Caki2 (cell line): ENCODE measurements around the gene GGNBP2. TPM values are rescaled to one million over a fixed set of nuclear protein-coding genes. Genes with fewer than 3 reads are reported as not detected.
A peak's percentile ranks its signal among the peaks of the same experiment; 100 is the strongest.
"Not testable (repeated sequence)": the region's sequence is repeated elsewhere in the genome, so short reads cannot be mapped to it uniquely, and the experiment has no call there.

Source experiments
- DNase-seq: peaks from one replicate; pipeline ENCODE4 v3.0.0-alpha.2; 2015; ENCODE audit warnings: low read depth
- in situ Hi-C: cut with HindIII; loops from 2 replicates; pipeline ENCODE4 v1.10.0; 2016; ENCODE audit warnings: low sequenced_read_pairs, low pct_unique_long_range_greater_than_20kb, mixed read lengths
- total RNA-seq: library from RNA; depleted of rRNA; stranded (reverse); fragments of >200 nt; shearing (Covaris generic); gene quantifications from 2 replicates; pipeline ENCODE4 v1.2.3, GENCODE V29; 2014; ENCODE audit warnings: low replicate concordance

Gene GGNBP2
- total RNA-seq, 1 experiment from 2014 or later, result 40.0 TPM

DNA sequence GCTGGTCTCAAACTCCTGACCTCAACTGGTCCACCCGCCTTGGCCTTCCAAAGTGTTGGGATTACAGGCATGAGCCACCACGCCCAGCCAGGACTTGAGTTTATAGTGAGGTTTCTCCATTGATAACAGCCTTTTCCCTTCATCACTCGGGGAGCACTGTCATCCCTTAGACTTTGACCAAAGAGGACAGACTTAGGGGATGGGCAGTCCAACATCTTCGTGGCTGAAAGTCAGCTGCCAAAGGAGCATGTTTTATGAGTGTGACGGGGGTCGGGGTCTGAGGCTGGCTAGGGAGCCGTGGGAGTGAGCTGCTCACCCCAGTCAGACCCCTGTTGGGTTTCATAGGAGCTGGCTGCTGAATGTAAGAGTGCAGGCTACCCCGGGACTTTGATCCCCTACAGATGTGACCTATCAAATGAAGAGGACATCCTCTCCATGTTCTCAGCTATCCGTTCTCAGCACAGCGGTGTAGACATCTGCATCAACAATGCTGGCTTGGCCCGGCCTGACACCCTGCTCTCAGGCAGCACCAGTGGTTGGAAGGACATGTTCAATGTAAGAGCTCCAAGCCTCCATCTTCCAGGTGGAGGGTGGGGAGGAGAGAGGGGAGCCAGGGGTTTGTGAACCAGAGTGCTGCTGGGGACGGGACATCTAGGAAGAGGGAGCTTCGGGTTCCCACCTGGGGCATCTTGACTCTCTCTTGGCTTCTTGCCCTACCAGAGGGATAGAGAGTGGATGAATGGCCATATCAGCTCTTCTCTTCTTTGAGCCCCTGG lies 50.1 kb downstream of the GGNBP2 start:
- in situ Hi-C loops, result no loop called here
- DNase-seq, result no peak

- in situ Hi-C loops, result no loop called here
- no peak for DNase-seq
Observed at GRCh38 chr17:36597226-36597625, 52.5 kb downstream of the GGNBP2 start.

DNA sequence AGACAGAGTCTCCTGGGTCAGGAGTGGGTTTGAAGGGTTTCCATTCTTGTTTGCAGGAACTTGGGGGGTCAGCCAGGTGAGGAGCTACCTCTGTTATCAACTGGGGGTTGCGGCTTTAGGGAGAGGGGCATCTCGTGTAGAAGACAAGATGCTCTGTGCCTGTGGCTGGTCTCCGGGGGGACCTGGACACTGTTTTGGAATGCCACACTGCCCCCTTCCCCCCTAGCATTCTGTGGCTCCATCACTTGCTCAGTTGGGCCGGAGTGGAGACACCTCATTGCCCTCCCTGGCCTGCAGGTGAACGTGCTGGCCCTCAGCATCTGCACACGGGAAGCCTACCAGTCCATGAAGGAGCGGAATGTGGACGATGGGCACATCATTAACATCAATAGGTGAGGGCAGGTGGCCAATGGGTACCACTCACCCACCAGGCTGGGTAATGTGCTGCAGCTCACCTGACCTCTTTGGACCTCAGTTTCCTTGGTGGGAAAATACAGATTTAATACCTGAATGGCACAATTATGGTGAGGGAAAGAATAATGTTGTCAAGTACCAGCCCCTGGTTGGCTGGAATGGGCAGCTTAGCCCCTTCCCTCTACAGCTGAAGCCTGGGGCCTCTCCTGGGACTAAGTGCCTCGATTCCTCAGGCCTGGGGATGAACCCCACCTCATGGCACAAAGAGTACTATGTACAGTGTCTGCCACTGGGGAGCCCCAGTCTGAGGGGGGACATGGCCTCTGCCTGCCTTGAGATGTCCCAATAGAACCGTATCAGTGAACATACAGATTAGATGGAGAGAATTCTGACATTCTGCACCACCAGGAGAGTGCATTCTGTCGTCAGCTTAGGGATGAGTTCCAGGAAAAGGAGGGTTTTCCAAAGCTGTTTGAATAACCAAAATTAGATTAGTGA lies 53.4 kb downstream of the GGNBP2 start:
- no peak for DNase-seq
- in situ Hi-C loops, result no loop called here

- in situ Hi-C loops, result no loop called here
- DNase-seq, result no peak
Observed at GRCh38 chr17:36598951-36599401, 54.3 kb downstream of the GGNBP2 start.

- in situ Hi-C loops, result no loop called here
- DNase-seq, result no peak
Observed at GRCh38 chr17:36599546-36600250, 55.0 kb downstream of the GGNBP2 start.

DNA sequence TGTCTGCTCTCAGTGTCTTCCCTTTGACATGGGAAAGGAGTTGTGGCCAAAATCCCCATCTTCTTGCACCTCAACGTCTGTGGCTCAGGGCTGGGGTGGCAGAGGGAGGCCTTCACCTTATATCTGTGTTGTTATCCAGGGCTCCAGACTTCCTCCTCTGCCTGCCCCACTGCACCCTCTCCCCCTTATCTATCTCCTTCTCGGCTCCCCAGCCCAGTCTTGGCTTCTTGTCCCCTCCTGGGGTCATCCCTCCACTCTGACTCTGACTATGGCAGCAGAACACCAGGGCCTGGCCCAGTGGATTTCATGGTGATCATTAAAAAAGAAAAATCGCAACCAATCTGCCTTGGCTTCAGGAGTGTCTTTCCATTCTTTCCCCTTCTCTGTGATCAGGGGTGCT lies 55.7 kb downstream of the GGNBP2 start:
- in situ Hi-C loops, result no loop called here
- DNase-seq, result no peak

DNA sequence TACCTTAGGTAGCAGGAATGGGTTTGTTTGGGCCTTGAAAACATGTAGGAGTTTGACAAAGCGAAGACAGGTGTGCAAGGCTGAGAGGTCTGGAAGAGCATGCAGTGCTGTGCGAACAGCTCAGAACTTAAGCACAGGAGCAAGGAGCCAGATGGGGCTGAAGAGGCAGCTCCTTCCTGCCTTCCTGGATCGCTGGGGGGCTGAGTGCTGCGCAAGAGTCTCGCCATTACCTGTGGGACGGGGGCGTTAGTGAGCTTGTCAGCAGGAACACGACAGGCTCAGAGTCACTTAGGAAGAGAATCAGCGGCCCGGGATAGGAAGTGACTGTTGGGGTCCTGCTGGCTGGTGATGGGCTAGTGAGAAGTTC lies 56.2 kb downstream of the GGNBP2 start:
- DNase-seq, result no peak
- in situ Hi-C loops, result no loop called here

- DNase-seq, result peak; percentile 91
- in situ Hi-C loops, result no loop called here
Observed at GRCh38 chr17:36601303-36602029, 56.7 kb downstream of the GGNBP2 start, which contains the start of gene MRM1. TSS of gene MRM1 (plus strand) at chr17:36601583. CDS start at chr17:36601811, 228 bp downstream.

DNA sequence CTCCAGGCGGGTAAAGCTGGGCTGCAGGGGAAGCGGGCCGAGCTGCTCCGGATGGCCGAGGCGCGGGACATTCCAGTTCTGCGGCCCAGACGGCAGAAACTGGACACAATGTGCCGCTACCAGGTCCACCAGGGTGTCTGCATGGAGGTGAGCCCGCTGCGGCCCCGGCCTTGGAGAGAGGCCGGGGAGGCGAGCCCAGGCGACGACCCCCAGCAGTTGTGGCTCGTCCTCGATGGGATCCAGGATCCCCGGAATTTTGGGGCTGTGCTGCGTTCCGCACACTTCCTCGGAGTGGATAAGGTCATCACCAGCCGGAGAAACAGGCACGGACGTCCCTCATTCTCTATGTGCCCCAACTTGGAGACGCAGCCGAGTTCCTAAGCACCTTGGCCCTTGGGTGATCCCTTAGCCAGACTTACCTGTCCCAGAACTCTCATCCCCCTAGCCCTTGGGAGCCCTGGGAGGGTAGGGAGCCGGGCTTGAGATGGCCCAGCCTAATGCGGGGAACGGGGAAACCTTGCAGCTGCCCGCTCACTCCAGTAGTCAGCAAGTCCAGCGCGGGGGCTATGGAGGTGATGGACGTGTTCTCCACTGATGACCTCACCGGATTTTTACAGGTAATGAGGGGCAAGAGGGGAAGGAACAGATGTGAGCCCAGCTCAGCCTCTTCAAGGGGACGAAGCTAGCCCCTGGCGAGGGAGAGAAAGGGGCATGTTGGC lies 57.5 kb downstream of the GGNBP2 start:
- in situ Hi-C loops, result no loop called here

GRCh38 chr17:36602924-36603384 lies 58.2 kb downstream of the GGNBP2 start:
- in situ Hi-C loops, result no loop called here
- peak; percentile 59 for DNase-seq

More for the DNA sequence above, 57.5 kb downstream of the GGNBP2 start:
- DNase-seq, result no peak

DNA sequence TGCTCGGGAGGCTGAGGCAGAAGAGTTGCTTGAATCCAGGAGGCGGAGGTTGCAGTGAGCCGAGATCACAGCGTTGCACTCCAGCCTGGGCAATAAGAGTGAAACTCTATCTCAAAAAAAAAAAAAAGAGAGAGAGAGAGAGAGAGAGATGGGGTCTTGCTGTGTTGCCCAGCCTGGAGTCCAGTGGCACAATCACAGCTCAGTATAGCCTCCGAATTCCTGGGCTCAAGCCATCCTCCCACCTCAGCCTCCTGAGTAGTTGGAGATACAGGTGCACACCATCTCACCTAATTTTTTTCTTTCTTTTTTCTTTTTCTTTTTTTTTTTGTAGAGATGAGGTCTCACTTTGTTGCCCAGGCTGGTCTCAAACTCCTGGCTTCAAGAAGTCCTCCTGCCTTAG lies 60.3 kb downstream of the GGNBP2 start:
- DNase-seq, in situ Hi-C loops: not testable (repeated sequence)

GRCh38 chr17:36608280-36608679 lies 63.6 kb downstream of the GGNBP2 start:
- DNase-seq, result no peak
- in situ Hi-C loops, result no loop called here

GRCh38 chr17:36608794-36609497 lies 64.2 kb downstream of the GGNBP2 start:
- in situ Hi-C loops, result no loop called here
- peak; percentile 59 for DNase-seq

DNA sequence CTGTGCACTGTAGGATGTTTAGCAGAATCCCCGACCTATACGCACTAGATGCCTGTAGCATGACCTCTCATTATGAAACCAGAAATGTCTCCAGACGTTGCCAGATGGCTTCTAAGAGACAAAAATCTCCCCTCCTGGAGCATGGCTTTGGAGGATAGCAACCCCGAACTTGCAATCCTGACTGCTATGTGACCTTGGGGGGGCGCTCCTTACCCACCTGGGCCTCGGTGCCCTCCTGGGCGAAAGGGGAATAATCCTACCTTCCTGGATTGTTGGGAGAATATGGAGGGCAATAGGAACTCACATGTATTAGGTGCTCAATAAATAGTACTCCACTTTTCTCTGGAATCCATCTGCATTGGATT lies 64.8 kb downstream of the GGNBP2 start:
- in situ Hi-C loops, result no loop called here
- DNase-seq, result no peak

- DNase-seq, result no peak
- in situ Hi-C loops, result no loop called here
Observed at GRCh38 chr17:36610474-36610873, 65.8 kb downstream of the GGNBP2 start.

DNA sequence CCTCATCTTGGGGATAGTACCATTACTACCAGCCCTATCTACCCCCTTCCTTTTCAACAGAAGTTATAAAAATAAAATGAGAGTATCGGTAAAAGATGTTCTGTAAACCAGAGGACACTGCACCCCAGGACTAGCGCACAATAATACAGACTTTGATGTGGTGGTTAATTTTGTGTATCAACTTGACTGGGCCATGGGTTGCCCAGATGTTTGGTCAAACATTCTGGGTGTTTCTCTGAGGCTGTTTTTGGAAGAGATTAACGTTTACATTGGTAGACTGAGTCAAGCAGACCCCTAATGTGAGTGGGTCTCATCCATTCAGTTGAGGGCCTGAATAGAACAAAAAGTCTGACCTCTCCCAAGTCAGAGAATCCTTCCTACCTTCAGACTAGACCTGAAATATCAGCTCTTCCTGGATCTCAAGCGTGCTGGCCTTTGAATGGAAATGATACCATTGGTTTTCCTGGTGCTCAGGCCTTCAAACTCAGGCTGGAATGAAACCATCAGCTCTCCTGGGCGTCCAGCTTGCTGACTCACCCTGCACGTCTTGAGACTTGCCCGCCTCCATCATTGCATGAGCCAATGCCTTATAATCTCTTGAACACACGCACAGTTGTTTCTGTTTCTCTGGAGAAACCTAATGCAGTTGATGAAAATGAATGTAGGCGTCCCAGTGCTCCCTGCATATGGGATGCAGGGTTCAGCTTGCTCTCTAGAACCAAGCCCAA lies 66.8 kb downstream of the GGNBP2 start:
- DNase-seq, result peak; percentile 51
- in situ Hi-C loops, result no loop called here
